GM21619 (cell line): ENCODE results near the gene CELA3A.
"Not testable (repeated sequence)": the region's sequence is repeated elsewhere in the genome, so short reads cannot be mapped to it uniquely, and the experiment has no call there.

Experiments
- ATAC-seq: cut with Tn5 transposase; IDR thresholded peaks from one replicate; pipeline ENCODE4 v1.9.1; 2021; ENCODE audit not compliant: unreplicated experiment

Gene CELA3A

GRCh38 chr1:21980515-21981220 lies 20.8 kb upstream of the CELA3A start:
- not testable (repeated sequence) for ATAC-seq

- ATAC-seq, result not testable (repeated sequence)
Observed at GRCh38 chr1:21981253-21981652, 20.2 kb upstream of the CELA3A start.

GRCh38 chr1:21982122-21982521 lies 19.3 kb upstream of the CELA3A start:
- not testable (repeated sequence) for ATAC-seq

GRCh38 chr1:21983539-21983938 lies 17.9 kb upstream of the CELA3A start:
- ATAC-seq, result not testable (repeated sequence)

- not testable (repeated sequence) for ATAC-seq
Observed at GRCh38 chr1:21985893-21986292, 15.6 kb upstream of the CELA3A start.

- not testable (repeated sequence) for ATAC-seq
Observed at GRCh38 chr1:21986386-21986785, 15.1 kb upstream of the CELA3A start.

- ATAC-seq, result not testable (repeated sequence)
Observed at GRCh38 chr1:21989672-21990393, 11.6 kb upstream of the CELA3A start.

GRCh38 chr1:21992186-21992585 lies 9.3 kb upstream of the CELA3A start:
- ATAC-seq, result not testable (repeated sequence)

GRCh38 chr1:21994716-21995115 lies 6.7 kb upstream of the CELA3A start:
- ATAC-seq, result not testable (repeated sequence)

GRCh38 chr1:21996663-21996970 lies 4.8 kb upstream of the CELA3A start:
- not testable (repeated sequence) for ATAC-seq

GRCh38 chr1:21997891-21998623 lies 3.4 kb upstream of the CELA3A start:
- ATAC-seq, result not testable (repeated sequence)

GRCh38 chr1:21998624-21999294 lies 2.7 kb upstream of the CELA3A start:
- ATAC-seq, result not testable (repeated sequence)

GRCh38 chr1:21999645-22000044 lies 1.8 kb upstream of the CELA3A start:
- ATAC-seq, result not testable (repeated sequence)

GRCh38 chr1:22002461-22002860 lies 1.0 kb downstream of the CELA3A start:
- ATAC-seq, result not testable (repeated sequence)

- not testable (repeated sequence) for ATAC-seq
Observed at GRCh38 chr1:22002875-22003274, 1.4 kb downstream of the CELA3A start.

GRCh38 chr1:22003959-22004358 lies 2.5 kb downstream of the CELA3A start:
- not testable (repeated sequence) for ATAC-seq

GRCh38 chr1:22005261-22006149 lies 4.0 kb downstream of the CELA3A start:
- not testable (repeated sequence) for ATAC-seq

- not testable (repeated sequence) for ATAC-seq
Observed at GRCh38 chr1:22006736-22007135, 5.3 kb downstream of the CELA3A start.

GRCh38 chr1:22007262-22007661 lies 5.8 kb downstream of the CELA3A start:
- not testable (repeated sequence) for ATAC-seq

GRCh38 chr1:22009566-22009965 lies 8.1 kb downstream of the CELA3A start:
- ATAC-seq, result not testable (repeated sequence)
